Measurements from ENCODE around the gene AP5S1.

DNA sequence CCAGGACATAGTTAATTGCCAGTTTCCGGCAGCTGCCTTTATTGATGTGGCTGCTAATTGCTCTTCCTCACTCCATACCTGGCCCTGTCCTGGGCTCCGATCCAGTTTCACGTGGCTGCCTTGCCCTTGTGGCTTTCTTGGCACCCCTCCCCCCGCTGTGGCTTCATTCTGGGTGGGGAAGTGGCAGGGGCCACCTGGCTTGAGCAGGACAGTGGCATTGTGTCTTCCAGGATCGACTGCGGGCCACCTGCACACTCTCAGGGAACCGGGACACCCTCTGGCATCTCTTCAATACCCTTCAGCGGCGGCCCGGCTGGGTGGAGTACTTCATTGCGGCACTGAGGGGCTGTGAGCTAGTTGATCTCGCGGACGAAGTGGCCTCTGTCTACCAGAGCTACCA is 37.1 kb downstream of the AP5S1 start:
- TF ChIP-seq, protein P1, sequence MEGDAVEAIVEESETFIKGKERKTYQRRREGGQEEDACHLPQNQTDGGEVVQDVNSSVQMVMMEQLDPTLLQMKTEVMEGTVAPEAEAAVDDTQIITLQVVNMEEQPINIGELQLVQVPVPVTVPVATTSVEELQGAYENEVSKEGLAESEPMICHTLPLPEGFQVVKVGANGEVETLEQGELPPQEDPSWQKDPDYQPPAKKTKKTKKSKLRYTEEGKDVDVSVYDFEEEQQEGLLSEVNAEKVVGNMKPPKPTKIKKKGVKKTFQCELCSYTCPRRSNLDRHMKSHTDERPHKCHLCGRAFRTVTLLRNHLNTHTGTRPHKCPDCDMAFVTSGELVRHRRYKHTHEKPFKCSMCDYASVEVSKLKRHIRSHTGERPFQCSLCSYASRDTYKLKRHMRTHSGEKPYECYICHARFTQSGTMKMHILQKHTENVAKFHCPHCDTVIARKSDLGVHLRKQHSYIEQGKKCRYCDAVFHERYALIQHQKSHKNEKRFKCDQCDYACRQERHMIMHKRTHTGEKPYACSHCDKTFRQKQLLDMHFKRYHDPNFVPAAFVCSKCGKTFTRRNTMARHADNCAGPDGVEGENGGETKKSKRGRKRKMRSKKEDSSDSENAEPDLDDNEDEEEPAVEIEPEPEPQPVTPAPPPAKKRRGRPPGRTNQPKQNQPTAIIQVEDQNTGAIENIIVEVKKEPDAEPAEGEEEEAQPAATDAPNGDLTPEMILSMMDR (IDR thresholded peaks at IDR 0.05), result no peak
- TF ChIP-seq POLR2A (IDR thresholded peaks at IDR 0.05), result no peak

Measured in adrenal gland (tissue), 5 donors.